ENCODE data around the gene ENTPD6.

GRCh38 chr20:25216199-25216945 is 20.9 kb downstream of the ENTPD6 start:
- no peak for TF ChIP-seq POLR2AphosphoS5 (IDR thresholded peaks at IDR 0.05)
- no peak for TF ChIP-seq CTCF (IDR thresholded peaks at IDR 0.05; ENCODE audit: poor library complexity, severe bottlenecking)
- no peak for TF ChIP-seq RAD21 (conservative IDR thresholded peaks at IDR 0.05)
- TF ChIP-seq TAF1 (IDR thresholded peaks at IDR 0.05; ENCODE audit: low read depth), result no peak
- TF ChIP-seq EP300 (conservative IDR thresholded peaks at IDR 0.05; ENCODE audit: poor library complexity, severe bottlenecking), result no peak
- TF ChIP-seq EZH2 (IDR thresholded peaks at IDR 0.05; ENCODE audit: borderline replicate concordance, insufficient read depth, low read length, poor library complexity, severe bottlenecking), result no peak
- TF ChIP-seq MXI1 (conservative IDR thresholded peaks at IDR 0.05; ENCODE audit: poor library complexity, severe bottlenecking), result no peak
